HG03159 (cell line): ENCODE data around the gene PHRF1.

Source experiments
- ATAC-seq: cut with Tn5 transposase; IDR thresholded peaks from one replicate; pipeline ENCODE4 v1.9.1; 2021; ENCODE audit warnings: mild to moderate bottlenecking, moderate library complexity; ENCODE audit not compliant: unreplicated experiment

Gene PHRF1

DNA sequence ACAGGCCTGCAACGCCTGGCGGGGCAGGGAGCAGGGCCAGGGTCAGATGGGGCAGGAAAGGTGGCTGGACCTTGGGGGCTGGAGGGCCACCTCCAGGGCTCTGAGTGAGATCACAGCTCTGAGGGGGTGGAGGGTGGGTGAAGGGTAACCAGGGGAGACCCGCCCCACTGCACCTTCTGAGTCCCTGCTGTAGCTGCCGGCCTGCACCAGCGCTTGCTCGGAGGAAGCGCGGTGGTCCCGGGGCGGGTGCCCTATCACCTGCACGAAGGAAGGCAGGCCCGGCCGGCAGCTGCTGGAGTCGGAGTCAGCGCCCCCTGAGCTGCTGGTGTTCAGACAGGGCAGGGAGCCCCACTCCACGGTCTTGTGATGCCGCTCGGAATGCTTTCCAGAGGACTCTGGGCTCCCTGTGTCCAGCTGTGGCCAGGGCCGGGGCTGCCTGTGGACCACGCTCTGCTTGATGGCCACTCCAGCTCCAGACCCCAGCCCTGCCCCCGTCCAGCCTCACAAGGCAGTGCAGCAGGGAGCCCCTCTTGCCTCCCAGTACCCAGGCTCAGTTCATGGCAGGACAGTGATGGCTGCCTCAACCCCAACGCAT lies 19.5 kb upstream of the PHRF1 start:
- ATAC-seq, result no peak

DNA sequence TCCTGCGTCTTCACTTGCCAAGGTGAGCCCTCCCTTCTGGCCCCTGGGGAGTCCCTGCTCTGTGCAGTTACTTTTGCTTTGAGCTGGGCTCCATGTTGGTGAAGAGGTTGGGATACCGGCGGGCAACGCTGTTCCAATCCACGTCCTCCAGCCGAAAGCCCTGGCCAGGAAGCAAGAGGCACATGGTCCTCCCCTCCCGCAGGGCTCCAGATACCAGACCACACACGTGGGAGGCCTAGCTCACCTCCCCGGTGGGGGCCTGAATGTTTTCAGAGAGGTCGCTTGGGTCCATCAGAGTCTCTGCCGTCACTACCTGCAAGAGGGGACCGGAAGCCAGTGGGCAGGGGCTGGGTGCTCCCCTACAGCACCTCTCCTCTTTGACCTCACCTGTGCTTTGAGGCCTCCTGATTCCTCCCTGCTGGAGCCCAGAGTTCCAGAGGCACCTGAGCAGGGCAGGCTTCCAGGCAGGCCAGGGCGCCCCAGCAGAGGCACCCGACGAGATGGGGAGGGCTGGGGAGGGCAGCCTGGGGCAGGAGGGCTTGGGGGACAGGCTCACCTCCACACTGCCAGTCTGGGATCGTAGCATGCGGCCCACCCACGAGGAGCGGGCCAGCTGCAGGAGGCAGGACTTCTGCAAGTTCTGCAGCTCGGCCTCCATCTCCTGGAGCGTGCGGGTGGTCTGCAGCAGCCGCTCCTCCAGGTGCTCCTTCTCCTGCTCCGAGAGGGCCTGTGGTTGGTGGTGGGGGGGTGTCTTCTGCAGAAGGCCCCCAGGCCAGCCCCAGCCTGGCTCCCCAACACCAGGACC lies 18.7 kb upstream of the PHRF1 start:
- ATAC-seq, result no peak

DNA sequence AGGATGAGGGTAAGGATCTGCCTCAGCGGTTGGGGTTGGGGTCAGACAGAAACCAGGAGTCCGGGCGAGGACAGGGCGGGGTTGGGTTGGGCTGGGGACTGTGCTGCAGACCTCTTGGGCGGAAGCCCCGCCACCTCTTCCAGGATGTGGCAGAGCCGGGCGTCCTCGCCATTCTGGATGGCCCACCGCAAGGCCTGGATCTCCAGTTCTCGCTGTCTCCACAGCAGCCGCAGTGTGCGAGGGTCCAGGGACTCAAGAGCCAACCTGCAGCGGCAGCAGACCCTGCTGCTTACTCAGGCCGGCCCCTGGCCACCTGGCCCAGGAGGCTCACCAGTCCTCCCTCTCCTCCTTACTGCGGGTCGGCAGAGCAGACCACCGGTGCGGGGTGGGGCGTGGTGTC lies 17.8 kb upstream of the PHRF1 start:
- ATAC-seq, result no peak

DNA sequence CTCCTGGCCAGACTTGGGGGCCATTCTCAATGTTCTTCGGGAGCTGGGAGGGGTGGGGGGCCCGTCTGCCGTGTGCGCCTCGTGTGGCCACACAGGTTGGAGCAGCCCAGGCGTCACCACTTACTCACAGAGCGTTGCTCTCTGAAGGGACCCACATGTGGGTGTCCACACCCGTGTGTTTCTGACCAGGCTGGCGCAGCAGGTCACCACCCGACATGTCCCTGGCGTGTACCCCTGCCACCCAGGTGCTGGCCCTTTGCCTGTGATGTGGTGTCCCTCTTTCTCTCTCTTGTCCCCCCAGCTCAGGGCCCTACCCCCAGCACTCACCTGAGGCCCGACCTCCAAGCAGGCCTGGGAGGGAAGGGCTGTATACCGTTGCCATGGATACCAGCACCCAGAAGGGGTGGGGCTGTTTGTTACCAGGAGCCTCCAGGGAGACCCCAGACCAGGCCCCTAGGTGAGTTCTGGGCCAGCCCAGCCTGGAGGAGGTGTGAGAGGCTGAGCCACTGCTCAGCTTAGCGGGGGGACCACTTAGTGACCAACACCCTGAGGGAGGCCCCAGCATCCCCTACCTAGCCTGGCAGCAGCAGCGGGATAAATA lies 17.1 kb upstream of the PHRF1 start:
- ATAC-seq, result no peak

DNA sequence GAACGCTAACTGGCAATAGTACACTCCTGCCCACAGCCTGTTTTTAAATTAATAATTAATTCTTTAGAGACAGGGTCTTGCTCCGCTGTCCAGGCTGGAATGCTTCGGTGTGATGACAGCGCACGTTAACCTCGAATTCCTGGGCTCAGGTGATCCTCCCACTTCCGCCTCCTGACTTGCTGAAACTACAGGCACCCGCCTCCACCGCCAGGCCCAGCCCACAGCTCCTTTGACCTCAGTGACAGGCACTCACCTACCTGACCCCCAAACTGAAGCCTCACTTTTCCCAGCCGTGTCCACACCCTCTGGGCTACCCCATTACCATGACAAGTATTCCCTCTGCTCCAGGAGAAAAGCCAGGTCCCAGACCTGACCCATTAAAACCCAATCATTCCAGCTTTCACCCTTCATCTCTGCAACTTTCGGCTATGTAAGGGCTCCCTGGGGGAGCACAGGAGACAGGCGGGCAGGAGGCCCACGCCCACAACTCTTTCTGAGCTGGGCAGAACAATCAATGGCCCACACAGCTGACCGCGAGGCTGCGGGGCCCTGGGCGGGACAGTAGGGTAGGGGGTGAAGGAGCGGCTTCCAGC lies 16.5 kb upstream of the PHRF1 start:
- no peak for ATAC-seq

DNA sequence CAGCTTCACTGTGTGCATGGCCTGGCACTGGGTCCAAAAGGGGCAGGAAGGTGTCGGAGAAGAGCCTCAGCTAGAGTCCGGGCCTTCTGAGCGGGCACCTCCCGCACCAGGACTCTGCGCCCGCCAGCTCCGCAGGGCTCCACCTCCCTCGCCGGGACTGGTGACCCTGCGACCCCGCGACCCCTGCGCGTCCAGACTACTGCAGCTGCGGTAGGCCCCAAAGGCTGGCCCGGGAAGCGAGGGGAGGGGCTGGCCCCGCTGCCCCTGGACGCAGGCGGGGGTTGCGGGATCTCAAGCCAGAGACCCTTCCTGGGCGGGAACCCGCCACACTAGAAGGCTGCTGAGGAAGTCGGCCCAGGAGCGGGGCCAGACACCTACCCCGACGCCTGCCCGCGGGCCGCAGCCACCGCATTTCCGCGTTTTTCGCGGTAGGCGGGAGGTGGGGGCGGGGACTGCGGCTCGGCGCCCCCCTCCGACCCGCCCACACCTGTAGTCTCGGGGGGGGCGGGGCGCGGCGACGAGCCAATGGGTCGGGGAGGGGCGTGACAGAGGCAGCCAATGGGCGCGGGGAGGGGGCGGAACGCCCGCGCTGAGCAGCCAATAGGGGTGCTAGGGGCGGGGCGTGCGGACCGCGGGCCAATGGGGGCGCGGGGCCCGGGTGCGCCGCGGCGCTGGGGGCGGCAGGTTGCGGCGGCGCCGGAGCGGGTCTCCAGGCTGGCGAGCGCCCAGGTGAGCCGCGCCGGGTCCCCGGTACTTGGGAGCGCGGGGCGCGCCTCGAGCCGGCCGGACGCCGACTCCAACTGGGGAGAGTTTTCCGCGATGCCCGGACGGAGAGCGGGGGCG lies 15.7 kb upstream of the PHRF1 start, which contains the start of the genes LMNTD2 and RASSF7:
TSS of gene LMNTD2 (minus strand) at position 434 of the 843 bp plus-strand sequence. CDS start at position 412, 22 bp downstream.
TSS of gene RASSF7 (plus strand) at position 666 of the 843 bp plus-strand sequence. CDS start 799 bp downstream, outside the sequence.
- ATAC-seq, result peak; percentile 61

DNA sequence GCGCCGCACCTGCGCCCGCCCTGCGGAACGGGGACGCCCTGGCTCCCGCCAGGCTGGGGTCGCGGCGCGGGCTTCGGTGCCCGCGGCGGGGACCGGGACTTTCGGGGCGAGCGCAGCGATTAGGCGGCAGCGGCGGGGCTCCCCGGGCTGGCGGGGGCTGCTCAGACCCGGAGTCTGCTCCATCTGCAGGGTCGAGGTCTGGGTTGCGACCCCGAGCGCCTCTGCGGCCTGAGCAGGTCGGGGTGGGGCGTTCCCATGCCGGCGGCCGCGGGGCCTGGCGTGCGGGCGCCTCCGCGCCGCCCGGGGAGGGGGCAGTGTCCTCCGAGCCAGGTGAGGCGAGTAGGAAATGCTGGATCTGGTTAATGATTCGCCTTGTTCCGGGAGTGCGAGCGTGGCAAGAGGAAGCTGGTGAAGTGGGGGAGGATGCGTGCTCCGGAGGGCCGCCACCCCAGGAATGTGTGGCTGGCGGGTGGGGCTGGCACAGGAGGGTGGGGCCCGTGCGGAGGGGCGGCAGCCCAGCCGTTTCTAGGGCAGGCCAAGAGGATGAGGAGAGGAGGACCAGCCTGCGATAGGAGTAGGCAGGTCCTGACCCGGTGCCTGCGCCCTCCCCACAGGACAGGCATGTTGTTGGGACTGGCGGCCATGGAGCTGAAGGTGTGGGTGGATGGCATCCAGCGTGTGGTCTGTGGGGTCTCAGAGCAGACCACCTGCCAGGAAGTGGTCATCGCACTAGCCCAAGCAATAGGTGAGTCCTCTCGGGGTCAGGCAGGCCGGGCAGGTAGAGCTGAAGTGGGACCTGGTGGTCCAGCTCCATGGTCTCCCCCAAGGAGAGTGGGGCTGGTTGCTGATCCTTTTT lies 14.9 kb upstream of the PHRF1 start:
- ATAC-seq, result peak; percentile 26

DNA sequence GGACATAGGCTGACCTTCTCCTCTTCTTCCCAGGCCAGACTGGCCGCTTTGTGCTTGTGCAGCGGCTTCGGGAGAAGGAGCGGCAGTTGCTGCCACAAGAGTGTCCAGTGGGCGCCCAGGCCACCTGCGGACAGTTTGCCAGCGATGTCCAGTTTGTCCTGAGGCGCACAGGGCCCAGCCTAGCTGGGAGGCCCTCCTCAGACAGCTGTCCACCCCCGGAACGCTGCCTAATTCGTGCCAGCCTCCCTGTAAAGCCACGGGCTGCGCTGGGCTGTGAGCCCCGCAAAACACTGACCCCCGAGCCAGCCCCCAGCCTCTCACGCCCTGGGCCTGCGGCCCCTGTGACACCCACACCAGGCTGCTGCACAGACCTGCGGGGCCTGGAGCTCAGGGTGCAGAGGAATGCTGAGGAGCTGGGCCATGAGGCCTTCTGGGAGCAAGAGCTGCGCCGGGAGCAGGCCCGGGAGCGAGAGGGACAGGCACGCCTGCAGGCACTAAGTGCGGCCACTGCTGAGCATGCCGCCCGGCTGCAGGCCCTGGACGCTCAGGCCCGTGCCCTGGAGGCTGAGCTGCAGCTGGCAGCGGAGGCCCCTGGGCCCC lies 14.1 kb upstream of the PHRF1 start:
- no peak for ATAC-seq

DNA sequence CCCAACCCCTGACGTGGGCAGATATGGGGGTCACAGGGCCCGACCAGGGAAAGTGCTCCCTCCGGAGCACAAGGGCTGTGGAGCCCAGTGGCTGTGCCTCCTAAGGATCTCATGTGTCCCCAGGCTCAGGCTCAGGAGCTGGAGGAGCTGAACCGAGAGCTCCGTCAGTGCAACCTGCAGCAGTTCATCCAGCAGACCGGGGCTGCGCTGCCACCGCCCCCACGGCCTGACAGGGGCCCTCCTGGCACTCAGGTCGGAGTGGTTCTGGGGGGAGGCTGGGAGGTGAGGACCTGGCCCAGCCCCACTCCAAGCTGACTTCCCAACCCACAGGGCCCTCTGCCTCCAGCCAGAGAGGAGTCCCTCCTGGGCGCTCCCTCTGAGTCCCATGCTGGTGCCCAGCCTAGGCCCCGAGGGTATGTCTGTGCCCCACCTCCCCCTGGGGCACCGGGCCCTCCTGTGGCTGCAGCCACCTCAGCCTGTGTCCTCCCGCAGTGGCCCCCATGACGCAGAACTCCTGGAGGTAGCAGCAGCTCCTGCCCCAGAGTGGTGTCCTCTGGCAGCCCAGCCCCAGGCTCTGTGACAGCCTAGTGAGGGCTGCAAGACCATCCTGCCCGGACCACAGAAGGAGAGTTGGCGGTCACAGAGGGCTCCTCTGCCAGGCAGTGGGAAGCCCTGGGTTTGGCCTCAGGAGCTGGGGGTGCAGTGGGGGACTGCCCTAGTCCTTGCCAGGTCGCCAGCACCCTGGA lies 13.0 kb upstream of the PHRF1 start:
- no peak for ATAC-seq

DNA sequence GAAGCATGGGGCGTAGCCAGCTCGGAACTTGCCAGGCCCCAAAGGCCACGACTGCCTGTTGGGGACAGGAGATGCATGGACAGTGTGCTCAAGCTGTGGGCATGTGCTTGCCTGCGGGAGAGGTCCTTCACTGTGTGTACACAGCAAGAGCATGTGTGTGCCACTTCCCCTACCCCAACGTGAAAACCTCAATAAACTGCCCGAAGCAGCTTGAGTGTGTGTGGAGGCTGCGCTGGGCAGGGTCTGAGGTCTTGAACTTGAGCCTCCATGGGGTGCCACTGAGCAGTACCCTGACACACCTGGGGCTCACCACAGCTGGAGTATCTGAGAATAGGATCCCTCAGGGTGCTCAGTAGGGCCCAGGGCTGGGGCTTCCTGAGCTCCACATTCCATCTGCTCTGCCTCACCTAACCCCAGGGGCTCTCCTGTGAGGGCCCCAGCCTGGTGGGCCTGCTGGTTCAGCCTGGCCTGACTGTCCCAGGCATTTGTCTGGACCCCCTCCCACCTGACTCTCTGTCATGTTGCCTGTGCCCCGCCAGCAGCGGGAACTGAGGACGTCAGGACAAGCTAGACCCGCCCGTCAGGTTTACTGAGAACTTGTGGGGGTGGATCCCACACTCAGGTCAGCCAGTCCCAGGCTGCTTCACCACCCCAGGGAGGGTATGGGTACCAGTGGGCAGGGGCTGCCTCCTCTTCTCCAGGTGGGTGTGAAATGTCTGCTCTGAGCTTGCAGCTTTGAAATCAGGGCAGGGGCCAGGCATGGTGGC lies 12.3 kb upstream of the PHRF1 start:
- no peak for ATAC-seq

DNA sequence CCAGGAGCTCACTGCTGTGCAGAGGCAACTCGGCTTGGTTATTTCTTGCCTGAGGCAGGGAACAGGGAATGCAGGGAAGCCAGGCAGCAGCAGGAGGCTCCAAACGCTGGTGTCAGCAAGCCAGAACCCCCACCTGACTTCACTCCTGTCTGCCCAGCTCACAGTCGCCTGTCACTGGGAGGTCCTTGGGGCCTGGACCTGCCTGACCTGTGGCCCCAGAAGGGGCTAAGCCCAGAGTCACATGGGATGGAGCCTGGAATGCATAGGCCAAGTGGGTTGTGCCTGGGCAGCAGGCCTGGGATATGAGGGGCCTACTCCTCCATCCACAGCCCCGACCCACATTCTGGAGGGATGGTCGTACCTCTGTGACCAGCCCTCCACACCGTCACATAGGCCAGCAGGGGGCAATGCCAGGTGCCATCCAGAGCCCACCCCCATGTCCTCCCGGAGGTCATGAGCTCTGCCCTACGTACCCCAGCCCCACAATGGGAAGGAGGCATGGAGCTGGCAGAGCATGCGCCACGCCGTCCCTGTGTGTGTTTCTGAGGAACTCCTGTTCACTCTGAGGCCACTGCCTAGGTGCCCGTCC lies 10.3 kb upstream of the PHRF1 start:
- no peak for ATAC-seq

DNA sequence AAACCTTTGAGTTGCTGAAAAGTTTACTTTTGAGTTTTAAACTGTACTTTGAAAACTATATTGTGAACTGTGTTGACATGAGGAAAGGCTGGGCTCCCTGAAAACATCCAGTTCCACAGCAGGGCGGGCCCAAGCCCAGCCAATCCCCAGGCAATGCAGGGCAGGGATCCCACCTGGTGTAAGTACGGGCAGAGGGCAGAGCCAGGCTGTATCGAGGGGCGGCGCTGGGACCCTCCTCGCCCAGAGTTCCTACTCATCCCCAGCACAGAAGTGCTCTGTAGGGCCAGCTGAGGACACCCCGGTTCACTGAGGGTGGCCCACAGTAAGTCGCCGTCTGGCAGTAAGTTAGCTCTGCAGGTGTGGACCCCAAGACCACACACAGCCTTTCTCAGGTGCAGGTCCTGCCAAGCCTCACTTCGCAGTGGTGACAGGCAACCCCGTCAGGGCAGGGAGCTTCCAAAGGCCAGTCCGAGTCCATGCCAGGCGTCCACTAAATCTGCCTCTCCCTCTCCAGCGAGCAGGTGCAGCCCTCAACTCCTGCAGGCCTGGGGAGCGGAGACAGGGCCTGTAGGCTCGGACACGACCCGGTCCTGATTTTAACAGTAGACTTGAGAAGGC lies 9.2 kb upstream of the PHRF1 start:
- no peak for ATAC-seq

DNA sequence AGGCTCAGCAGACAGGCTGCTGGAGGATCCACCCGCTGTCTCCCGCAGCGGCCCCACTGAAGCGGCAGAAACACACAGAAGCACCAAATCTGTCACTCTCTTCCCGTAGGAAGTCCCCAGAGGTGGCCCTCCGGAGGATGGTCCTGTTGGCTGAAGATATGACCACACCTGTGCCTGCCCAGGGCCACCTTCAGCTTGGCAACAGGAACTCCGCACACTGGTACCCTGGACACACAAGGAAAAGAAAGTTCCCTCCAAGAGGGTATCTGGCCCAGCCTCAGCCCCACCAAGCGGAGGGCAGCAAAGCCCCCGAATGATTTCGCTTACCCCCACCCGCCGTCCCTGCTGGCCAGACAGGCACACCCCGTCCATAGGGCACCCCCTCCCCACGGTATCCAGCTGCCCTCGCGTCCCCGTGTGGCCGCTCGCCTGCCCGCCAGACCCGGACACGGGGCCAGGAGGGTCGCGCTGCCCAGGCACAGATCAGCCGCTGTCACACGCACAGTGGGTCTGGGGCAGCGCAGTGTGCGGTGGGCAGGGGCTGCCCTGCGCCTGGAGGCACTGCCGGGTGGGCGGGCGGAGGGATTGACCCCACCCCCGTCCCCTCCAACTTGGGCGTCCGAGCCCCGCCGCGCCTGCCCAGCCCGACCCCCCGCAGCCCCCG lies 8.5 kb upstream of the PHRF1 start:
- ATAC-seq, result peak; percentile 2

DNA sequence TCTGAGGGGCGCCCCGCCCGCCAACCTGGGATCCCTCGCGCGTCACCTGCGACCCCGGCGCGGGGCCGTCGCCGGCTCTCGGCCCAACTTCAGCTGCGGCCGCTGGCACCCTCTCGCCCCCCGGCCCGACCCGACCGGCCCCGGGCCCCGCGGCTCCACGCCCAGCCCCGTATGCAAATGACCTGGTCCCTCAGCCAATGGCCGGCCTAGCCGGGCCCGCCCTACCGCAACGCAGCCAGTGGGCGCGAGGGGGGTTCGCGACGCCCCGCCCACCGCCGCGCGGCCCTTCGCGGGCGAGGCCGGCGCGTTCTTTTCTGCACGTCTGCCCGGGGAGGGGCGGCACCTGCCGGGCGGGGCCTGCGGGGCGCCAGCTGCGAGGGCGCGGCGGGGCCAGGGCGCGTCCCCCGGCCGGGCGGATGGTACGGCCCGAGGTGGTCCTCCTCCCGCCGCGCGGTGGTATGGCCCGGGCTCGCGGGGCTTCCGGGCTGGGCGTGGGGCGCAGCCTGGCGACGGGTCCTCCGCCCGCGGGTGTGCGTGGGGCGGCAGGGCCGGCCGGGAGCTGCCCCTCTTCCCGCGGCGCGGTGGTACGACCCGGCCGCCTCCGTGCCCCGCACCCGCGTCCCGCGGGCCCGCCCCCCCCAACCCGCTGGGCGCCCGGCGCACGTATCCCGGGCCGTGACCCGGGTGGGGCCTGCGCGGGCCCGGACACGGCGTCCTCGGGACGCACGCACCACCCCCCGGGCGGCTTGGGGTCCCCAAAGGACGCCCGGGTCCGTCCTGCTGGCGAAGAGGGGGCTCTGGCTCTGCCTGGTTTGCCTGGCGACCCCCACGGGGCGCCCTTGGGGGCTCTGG lies 7.7 kb upstream of the PHRF1 start:
- ATAC-seq, result peak; percentile 87

DNA sequence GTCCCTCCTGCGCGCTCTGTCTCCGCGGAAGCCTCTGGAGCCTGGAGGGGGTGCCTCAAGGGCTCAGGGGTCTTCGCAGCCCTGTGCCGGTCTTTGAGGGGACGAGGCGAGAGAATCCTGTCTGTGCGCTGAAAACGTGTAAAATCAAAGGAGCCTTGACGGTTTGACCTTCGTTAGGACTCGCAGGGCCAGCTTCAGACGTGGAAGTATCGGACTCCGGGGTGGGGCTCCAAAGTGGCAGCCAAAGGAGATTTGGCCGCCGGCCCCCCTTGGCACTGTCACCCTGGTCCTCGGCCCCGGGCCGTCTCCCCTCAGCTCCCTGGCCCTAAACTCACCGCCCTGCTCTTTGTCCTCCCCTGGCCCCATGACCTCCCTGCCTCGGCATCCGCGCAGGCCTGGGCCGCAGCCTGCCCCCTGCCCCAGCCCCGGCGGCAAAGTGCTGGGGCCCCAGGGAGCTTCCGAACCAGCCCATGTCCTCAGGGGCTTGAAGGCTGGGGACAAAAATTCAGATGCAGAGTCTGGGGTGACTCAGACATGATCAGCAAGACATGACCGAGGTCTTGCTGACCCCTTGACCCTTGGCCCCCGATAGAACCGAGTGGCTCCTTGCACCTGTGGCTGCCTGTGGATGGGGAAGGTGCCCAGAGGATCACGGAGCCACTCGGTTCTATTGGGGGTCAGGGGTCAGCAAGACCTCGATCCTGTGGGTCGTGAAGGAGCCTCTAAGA lies 6.9 kb upstream of the PHRF1 start:
- ATAC-seq, result peak; percentile 1
